Measurements from ENCODE around the gene TUBAL3. TPM values are rescaled to one million over a fixed set of nuclear protein-coding genes. Genes with fewer than 3 reads are reported as not detected.

The TUBAL3 gene
- total and polyA plus RNA-seq, 2 of the 4 experiments (the other 2 are of a cell fraction) = not detected

DNA sequence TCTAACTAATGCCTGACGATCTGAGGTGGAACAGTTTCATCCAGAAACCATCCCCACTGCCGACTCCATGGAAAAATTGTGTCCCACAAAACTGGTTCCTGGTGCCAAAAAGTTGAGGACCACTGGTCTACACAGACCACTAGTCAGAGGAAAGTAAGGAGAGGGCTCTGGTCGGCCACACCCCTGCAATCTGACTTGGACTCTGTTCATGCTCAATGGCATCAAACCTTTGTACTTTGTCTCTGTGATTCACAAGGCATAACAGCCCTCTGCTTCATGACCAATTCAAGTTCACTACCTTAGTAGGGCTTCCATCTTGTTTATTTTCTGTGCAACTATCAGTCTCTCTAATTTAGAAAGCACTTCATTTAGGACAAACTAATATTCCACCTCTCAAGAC, 1.8 kb downstream of the TUBAL3 start:
- dilution Hi-C loops (cut with HindIII; ENCODE audit: low sequenced_read_pairs, unreplicated experiment) = no loop called here
- CTCF ChIA-PET = no interaction called here

More for the DNA sequence above, 1.8 kb downstream of the TUBAL3 start:
- Histone ChIP-seq H3K4me3 (ENCODE audit: insufficient read depth, low read depth, low read length) (no peak overlapping the region), H2BK5ac (ENCODE audit: low read depth, low read length, poor library complexity, severe bottlenecking) (no peak overlapping the region), H3K23ac (ENCODE audit: low read depth, low read length) (no peak overlapping the region), H2AK9ac (replicated peaks; ENCODE audit: low read depth, low read length, poor library complexity) (no peak overlapping the region), H3K4ac (ENCODE audit: low read depth, low read length) (no peak overlapping the region), H3K4me1 (ENCODE audit: control insufficient read depth, insufficient read depth, low read length) (no peaks in the 10 kb centered on the region), H3K14ac (replicated peaks; ENCODE audit: low read depth, low read length) (no peak overlapping the region), H4K5ac (ENCODE audit: low read depth, low read length) (no peak overlapping the region), H2AK5ac (ENCODE audit: low read depth, low read length) (no peak overlapping the region), H3K27ac (ENCODE audit: insufficient read depth, low read length) (no peak overlapping the region), H2BK20ac (ENCODE audit: low read depth, low read length) (no peak overlapping the region), H3K9me1 (ENCODE audit: insufficient read depth, low read length) (no peaks in the 10 kb centered on the region), H3K9me3 (ENCODE audit: control insufficient read depth, insufficient read depth, low read length) (no peaks in the 10 kb centered on the region), H2BK15ac (ENCODE audit: low read depth, low read length) (no peak overlapping the region), H4K91ac (ENCODE audit: insufficient read depth, low read depth, low read length) (no peak overlapping the region), H3K9ac (ENCODE audit: low read depth, low read length) (no peak overlapping the region), H2AFZ (replicated peaks; ENCODE audit: low read length, poor library complexity) (no peak overlapping the region), H3K4me2 (ENCODE audit: low read depth, low read length) (no peak overlapping the region), H3K36me3 (ENCODE audit: control insufficient read depth, insufficient read depth, low read length) (no peaks in the 10 kb centered on the region), H3K79me1 (ENCODE audit: low read depth in 1 of 2, low read length in 2 of 2) (no peaks in the 10 kb centered on the region), H4K8ac (ENCODE audit: low read depth in 2 of 2, low read length in 2 of 2) (no peak overlapping the region), H3K27me3 (ENCODE audit: control insufficient read depth, insufficient read depth, low read length) (peaks cover 7% of the 10 kb centered on the region), H4K20me1 (ENCODE audit: insufficient read depth, low read length) (no peaks in the 10 kb centered on the region), H2BK120ac (ENCODE audit: low read depth, low read length) (no peak overlapping the region), H3K18ac (ENCODE audit: low read depth, low read length) (no peak overlapping the region), H3K56ac (ENCODE audit: extremely low read depth, insufficient read depth, low read length) (no peak overlapping the region)
- ATAC-seq (ENCODE audit: low read depth) (no peak), DNase-seq (no peak)
- intact Hi-C loops (cut with micrococcal nuclease) (loop anchor here (10.0 kb wide), 1 partner anchor 1722 kb away; no protein-coding TSS in a partner anchor), in situ Hi-C loops (cut with MboI; ENCODE audit: low sequenced_read_pairs) (no loop called here)
- BruUV-seq (replicated peaks) = no TSS peak
- no peak for TF ChIP-seq RFX5 (IDR thresholded peaks at IDR 0.05; ENCODE audit: low read depth, low read length)
- no peak for TF ChIP-seq MXI1 (IDR thresholded peaks at IDR 0.05; ENCODE audit: borderline replicate concordance, low read depth, low read length)
- TF ChIP-seq, protein P1, sequence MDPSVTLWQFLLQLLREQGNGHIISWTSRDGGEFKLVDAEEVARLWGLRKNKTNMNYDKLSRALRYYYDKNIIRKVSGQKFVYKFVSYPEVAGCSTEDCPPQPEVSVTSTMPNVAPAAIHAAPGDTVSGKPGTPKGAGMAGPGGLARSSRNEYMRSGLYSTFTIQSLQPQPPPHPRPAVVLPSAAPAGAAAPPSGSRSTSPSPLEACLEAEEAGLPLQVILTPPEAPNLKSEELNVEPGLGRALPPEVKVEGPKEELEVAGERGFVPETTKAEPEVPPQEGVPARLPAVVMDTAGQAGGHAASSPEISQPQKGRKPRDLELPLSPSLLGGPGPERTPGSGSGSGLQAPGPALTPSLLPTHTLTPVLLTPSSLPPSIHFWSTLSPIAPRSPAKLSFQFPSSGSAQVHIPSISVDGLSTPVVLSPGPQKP (IDR thresholded peaks at IDR 0.05; ENCODE audit: borderline replicate concordance, low read depth, low read length) = no peak
- no peak for TF ChIP-seq SMC3 (IDR thresholded peaks at IDR 0.05; ENCODE audit: low read depth, low read length)
- TF ChIP-seq BHLHE40 (IDR thresholded peaks at IDR 0.05; ENCODE audit: low read depth, low read length) = no peak
- TF ChIP-seq RAD21 (IDR thresholded peaks at IDR 0.05; ENCODE audit: low read length) = no peak
- TF ChIP-seq MAFK (IDR thresholded peaks at IDR 0.05; ENCODE audit: low read depth, low read length) = no peak
- TF ChIP-seq RCOR1 (IDR thresholded peaks at IDR 0.05; ENCODE audit: insufficient replicate concordance, low read length) = no peak
- no peak for TF ChIP-seq MAZ (IDR thresholded peaks at IDR 0.05; ENCODE audit: borderline replicate concordance, low read depth, low read length)
- TF ChIP-seq, protein P2, sequence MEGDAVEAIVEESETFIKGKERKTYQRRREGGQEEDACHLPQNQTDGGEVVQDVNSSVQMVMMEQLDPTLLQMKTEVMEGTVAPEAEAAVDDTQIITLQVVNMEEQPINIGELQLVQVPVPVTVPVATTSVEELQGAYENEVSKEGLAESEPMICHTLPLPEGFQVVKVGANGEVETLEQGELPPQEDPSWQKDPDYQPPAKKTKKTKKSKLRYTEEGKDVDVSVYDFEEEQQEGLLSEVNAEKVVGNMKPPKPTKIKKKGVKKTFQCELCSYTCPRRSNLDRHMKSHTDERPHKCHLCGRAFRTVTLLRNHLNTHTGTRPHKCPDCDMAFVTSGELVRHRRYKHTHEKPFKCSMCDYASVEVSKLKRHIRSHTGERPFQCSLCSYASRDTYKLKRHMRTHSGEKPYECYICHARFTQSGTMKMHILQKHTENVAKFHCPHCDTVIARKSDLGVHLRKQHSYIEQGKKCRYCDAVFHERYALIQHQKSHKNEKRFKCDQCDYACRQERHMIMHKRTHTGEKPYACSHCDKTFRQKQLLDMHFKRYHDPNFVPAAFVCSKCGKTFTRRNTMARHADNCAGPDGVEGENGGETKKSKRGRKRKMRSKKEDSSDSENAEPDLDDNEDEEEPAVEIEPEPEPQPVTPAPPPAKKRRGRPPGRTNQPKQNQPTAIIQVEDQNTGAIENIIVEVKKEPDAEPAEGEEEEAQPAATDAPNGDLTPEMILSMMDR (conservative IDR thresholded peaks at IDR 0.05; ENCODE audit: low read depth, low read length) = no peak
- TF ChIP-seq CEBPB (IDR thresholded peaks at IDR 0.05; ENCODE audit: low read depth, low read length) = no peak
- TF ChIP-seq POLR2A (IDR thresholded peaks at IDR 0.05; ENCODE audit: low read depth, low read length) = no peak
- TF ChIP-seq FOS (IDR thresholded peaks at IDR 0.05; ENCODE audit: low read depth, low read length) = no peak
- TF ChIP-seq CHD1 (IDR thresholded peaks at IDR 0.05; ENCODE audit: low read depth, low read length) = no peak
- TF ChIP-seq NFE2L2 (IDR thresholded peaks at IDR 0.05; ENCODE audit: low read depth, low read length) = no peak
- TF ChIP-seq, protein P3, sequence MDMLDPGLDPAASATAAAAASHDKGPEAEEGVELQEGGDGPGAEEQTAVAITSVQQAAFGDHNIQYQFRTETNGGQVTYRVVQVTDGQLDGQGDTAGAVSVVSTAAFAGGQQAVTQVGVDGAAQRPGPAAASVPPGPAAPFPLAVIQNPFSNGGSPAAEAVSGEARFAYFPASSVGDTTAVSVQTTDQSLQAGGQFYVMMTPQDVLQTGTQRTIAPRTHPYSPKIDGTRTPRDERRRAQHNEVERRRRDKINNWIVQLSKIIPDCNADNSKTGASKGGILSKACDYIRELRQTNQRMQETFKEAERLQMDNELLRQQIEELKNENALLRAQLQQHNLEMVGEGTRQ (IDR thresholded peaks at IDR 0.05; ENCODE audit: low read depth, low read length) = no peak
- WGBS, 2 experiments (ENCODE audit: extremely low coverage in 2 of 2, insufficient read length in 1 of 2) = no CpG with 5 or more reads among the region's 3 CpGs
- POLR2A ChIA-PET (ENCODE audit: unreplicated experiment) = no interaction called here
